DMS153 treated with DMSO at 0.1 percent for 48 hours (cell line): ENCODE measurements around the gene ITPKC.
A peak's percentile ranks its signal among the peaks of the same experiment; 100 is the strongest.
"Not testable (repeated sequence)": the region's sequence is repeated elsewhere in the genome, so short reads cannot be mapped to it uniquely, and the experiment has no call there.

Source experiments
- DNase-seq: peaks from one replicate; lab custom pipeline; 2025; ENCODE audit not compliant: unreplicated experiment; lab: John Stamatoyannopoulos, UW

Gene ITPKC

GRCh38 chr19:40714441-40715299, 2.2 kb upstream of the ITPKC start:
- peak; percentile 89 for DNase-seq

DNA sequence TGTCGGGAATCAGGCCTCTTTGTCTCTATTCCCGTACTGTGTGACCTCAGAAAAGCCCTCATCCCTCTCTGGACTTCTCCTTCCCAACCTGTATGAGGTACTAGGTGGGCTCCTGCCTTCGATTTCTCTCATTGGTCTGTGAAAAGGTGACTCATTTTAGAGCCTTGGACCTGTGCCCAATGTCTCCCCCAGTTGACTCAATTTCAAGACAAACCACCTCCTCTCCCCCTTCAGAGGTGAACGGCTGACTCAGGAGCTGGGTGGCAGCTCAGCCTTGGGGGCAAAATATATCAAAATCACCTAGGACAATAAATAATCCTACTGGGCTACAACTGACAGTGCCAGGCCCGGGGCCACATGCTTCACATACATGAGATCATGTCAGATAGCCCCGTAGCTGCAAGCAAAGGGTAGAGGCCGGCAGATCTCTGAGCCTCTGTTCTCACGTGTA, 856 bp upstream of the ITPKC start:
- DNase-seq: no peak

GRCh38 chr19:40717325-40717879, 490 bp downstream of the ITPKC start:
- no peak for DNase-seq

DNA sequence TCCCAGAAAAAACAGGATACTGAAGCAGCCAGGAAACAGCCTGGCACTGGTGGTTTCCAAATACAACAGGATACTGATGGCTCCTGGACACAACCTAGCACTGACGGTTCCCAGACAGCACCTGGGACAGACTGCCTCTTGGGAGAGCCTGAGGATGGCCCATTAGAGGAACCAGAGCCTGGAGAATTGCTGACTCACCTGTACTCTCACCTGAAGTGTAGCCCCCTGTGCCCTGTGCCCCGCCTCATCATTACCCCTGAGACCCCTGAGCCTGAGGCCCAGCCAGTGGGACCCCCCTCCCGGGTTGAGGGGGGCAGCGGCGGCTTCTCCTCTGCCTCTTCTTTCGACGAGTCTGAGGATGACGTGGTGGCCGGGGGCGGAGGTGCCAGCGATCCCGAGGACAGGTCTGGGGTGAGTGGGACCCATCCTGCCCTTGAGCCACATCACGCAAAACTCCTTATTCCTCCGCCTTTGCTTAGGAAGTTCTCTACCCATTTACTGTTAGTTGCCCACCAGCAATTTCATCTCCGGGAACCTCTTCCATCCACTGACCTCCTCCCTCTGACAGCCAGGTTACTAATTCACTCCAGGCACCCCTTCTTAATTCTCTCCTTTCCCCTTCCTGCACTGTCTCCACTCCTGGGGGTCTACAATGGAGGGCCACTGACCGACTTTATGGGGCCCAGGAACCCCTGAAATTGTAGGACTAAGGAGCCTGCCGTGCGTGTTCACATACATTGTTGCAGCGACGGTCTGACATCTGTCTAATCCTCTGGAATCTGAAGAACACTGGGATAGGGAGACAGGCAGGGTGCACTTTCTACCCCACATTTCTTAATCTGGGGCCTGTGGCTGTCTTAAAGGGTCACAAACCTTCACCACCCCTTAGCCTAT, 1.2 kb downstream of the ITPKC start:
- DNase-seq: no peak

DNA sequence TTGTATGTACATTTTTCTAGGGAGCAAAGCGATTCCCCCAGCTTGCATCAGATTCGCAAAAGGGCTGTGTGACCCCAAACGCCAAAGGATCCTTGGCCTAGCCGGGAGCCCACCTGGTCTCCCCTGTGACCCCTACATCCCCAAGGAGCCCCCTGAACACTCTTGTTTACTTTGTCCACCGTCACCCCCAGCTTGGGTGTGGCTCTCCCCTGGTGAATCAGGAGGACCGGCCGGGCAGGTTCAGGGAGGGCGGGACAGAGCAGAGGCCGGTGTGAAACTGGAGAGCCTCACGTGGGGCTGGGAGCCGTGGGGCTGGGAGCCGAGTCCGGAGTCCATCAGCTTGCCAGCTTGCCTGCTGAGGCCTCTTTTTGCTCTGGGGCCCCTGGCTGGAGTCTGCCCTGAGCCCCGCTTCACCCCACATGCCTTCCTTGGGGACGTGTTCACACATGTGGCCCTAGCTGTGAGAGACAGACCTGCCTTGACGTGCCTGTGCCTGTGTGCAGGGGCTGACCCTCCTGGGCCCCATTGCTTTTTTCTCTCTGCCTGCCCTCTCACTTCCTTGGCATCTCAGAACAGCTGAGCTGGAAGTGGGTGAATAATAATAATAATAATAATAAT, 2.0 kb downstream of the ITPKC start:
- no peak for DNase-seq

GRCh38 chr19:40719414-40719894, 2.5 kb downstream of the ITPKC start:
- DNase-seq: no peak

DNA sequence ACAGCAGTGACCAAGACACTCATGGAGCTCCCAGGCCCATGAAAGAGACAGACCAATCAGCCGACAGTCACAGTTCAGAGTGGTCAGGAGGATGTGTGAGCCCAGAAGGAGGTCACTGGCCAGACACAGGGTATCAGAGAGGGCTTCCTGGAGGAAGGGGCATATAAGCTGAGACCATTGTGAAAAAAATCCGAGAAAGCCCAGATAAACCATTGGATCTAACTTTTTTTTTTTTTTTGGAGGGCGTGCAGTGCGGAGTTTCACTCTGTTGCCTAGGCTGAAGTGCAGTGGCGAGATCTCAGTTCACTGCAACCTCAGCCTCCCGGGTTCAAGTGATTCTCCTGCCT, 4.2 kb downstream of the ITPKC start:
- no peak for DNase-seq

- no peak for DNase-seq
Observed at GRCh38 chr19:40721936-40722661, 5.2 kb downstream of the ITPKC start.

GRCh38 chr19:40723661-40724254, 6.8 kb downstream of the ITPKC start:
- no peak for DNase-seq

DNA sequence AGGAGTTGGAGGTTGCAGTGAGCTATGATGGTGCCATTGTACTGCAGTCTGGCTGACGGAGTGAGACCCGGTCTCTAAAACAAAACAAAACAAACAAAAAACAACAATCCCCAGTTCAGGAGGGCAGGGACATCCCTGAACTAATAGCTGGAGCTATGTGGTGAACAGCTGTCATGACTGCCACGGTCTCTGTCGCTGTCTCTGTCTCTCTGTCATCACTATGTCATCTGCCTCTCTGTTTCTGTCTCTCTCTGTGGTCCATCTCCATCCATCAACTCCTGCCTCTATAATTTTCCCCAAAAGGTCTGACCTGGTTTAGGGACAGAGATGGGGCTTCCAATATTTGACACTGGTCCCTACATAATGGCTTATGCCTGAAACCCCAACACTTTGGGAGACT, 7.4 kb downstream of the ITPKC start:
- no peak for DNase-seq

- no peak for DNase-seq
Observed at GRCh38 chr19:40724855-40725254, 7.9 kb downstream of the ITPKC start.

- no peak for DNase-seq
Observed at GRCh38 chr19:40726279-40726678, 9.4 kb downstream of the ITPKC start.

DNA sequence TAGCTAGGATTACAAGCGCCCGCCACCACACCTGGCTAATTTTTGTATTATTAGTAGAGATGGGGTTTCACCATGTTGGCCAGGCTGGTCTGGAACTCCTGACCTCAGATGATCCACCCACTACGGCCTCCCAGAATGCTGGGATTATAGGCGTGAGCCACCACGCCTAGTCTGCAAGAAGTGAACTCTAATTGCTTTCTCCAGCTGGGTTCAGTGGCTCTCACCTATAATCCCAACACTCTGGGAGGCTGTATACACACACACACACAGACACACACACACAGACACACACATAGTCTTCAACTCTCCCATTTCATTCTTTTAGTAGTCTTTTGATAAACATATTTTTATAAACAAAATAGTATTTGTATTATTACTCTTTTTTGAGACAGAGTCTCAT, 13.2 kb downstream of the ITPKC start:
- DNase-seq: not testable (repeated sequence)

DNA sequence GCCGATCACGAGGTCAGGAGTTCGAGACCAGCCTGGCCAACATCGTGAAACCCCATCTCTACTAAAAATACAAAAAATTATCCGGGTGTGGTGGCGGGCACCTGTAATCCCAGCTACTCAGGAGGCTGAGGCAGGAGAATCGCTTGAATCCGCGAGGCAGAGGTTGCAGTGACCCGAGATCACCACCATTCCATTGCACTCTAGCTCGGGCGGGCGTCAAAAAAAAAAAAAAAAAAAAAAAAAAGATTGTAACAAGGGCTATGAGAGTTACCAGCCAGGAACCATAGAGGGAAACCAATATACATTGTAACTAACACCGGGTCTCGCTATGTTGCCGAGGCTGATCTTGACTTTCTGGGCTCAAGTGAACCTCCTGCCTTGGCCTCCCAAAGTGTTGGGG, 15.4 kb downstream of the ITPKC start:
- not testable (repeated sequence) for DNase-seq

DNA sequence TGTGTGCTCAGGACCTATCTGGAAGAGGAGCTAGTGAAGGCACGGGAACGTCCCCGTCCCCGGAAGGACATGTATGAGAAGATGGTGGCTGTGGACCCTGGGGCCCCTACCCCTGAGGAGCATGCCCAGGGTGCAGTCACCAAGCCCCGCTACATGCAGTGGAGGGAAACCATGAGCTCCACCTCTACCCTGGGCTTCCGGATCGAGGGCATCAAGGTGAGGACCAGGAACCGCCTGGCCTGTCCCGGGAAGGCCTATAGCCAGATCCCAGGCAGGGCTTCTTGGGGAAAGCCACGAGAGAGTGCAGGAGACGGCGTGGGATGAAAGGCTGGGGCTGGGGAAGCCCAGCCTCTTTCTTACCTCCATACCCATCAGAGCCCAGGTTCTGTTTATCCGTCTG, 16.2 kb downstream of the ITPKC start:
- DNase-seq: no peak

GRCh38 chr19:40735013-40735771, 18.3 kb downstream of the ITPKC start:
- no peak for DNase-seq

DNA sequence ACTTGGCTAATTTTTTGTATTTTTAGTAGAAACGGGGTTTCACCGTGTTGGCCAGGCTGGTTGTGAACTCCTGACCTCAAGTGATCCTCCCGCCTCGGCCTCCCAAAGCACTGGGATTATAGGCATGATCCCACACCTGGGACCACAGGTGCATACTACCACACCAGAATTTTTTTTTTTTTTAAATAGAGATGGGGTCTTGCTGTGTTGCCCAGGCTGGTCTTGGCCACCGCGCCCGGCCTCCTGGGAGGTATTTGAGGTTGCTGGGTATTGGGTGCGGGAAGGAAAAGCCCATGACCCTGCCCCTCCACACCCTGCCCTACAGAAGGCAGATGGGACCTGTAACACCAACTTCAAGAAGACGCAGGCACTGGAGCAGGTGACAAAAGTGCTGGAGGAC, 19.7 kb downstream of the ITPKC start:
- DNase-seq: no peak

- no peak for DNase-seq
Observed at GRCh38 chr19:40737102-40737644, 20.3 kb downstream of the ITPKC start.
